Activated CD4-positive, alpha-beta T cell treated with anti-CD3 and anti-CD28 coated beads for 4 hours (primary cell): ENCODE measurements around the gene ERGIC3.

Source experiments
- DNase-seq, 2 donors: peaks; one replicate each; pipeline ENCODE4 v3.0.0-alpha.2; 2020

The ERGIC3 gene

GRCh38 chr20:35600176-35600992 lies 58.5 kb downstream of the ERGIC3 start:
- no peak for DNase-seq

GRCh38 chr20:35600993-35601973 lies 59.4 kb downstream of the ERGIC3 start:
- peak; percentile 76 to 79 for DNase-seq

DNA sequence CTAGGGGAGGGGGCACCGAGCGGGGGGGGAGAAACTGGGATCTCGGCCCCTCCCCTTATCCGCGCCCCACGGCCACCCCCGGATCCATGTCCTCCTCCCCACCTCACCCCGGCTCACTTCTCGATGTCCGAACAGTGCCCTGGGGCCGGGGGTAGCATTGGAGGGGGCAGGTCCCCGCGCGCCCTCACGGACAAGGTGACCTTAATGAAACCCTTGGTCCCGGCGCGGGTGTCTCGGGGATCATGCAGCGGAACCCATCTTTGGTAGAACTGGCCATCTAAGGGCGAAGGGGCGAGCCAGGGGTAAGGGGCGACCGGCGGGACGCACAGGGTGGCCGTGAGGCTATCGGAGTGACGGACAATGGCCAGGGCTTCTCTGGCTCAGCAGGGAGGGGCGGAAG lies 60.1 kb downstream of the ERGIC3 start:
- no peak for DNase-seq

DNA sequence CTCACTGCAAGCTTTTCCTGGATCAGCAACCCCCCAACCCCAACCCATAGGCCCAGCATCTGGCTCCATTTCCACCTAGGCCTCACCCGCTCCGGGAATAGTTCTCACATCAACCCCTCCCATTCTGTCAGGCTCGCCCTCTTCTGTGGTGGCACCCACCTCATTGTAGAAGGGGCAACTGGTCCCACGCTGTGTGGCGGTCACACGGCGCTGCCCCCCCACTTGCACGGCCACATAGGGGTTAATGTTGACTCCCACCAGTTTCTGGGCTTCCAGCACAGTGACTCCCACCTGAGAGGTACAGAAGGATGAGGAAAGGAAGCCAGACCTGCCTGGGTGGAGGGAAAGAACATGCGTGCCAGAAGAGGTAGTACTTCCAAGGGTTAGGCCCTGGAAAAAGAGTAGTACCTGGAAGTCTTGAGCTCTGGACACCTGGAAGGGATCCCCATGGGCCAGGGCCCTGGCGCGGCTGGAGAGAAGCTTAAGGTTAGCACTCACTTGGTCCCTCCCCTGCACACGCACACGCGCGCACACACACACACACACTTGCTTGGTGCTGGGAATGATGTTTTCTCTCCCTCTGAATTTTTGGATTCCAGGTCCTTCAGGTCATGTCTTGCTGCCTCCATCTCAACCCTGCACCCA lies 61.1 kb downstream of the ERGIC3 start:
- no peak for DNase-seq

GRCh38 chr20:35603695-35604448 lies 62.0 kb downstream of the ERGIC3 start:
- no peak for DNase-seq

DNA sequence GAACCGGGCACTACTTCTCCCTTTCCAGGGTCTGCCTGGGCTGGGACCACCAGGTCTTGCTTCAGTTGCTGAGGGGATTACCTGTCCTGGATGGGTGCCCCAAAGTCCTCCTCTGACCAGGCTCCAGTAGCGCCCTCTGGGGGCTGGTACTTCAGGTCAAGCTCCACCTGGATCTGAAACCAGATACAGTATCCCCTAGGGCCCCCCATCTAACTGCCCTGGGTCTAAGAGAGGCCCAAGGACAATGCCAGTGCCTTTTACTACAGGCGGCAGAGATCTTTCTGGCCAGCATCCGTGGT lies 62.5 kb downstream of the ERGIC3 start:
- DNase-seq, result no peak

DNA sequence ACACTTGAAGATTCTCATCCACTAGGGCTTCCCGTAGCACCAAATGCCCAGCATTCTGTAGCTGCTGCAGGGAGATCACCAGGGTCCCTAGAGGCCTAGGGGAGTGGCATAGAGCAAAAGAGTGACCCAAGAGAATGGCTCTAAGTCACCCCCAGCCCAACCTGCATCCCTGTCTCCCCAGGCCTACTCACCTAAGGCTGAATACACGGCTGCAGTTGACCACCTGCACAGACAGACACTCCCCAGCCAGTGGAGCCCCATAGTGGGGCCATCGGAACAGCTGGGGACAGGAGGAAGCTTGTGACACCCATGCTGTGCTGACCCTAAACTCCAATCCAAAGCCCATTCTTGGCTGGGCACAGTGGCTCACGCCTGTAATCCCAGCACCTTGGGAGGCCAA lies 64.2 kb downstream of the ERGIC3 start:
- DNase-seq, result no peak
